Osteoblast (primary cell): ENCODE data around the gene CLEC17A. TPM values are rescaled to one million over a fixed set of nuclear protein-coding genes. Genes with fewer than 3 reads are reported as not detected.
"Not testable (repeated sequence)": the region's sequence is repeated elsewhere in the genome, so short reads cannot be mapped to it uniquely, and the experiment has no call there.

Source experiments
- DNase-seq: peaks from one replicate; pipeline ENCODE4 v3.0.0; 2011; ENCODE audit warnings: low spot score, mixed read lengths; ENCODE audit not compliant: insufficient read length; ENCODE audit errors: missing footprints
- H2AFZ ChIP-seq: 2 replicates; pipeline ENCODE4 v1.6.0; 2011; ENCODE audit warnings: mild to moderate bottlenecking, low read length
- H3K27ac ChIP-seq: 2 replicates; pipeline ENCODE4 v1.5.1; 2011; ENCODE audit warnings: mild to moderate bottlenecking, low read depth, low read length, moderate library complexity
- H3K27me3 ChIP-seq: 2 replicates; pipeline ENCODE4 v1.6.0; 2012; ENCODE audit warnings: mild to moderate bottlenecking, control low read depth, inconsistent platforms, low read length, moderate library complexity; ENCODE audit not compliant: insufficient read depth
- H3K36me3 ChIP-seq: 2 replicates; pipeline ENCODE4 v1.5.1; 2011; ENCODE audit warnings: mild to moderate bottlenecking, low read length, control low read depth, moderate library complexity; ENCODE audit not compliant: insufficient read depth
- H3K4me1 ChIP-seq: 2 replicates; pipeline ENCODE4 v1.5.1; 2011; ENCODE audit warnings: mild to moderate bottlenecking, low read length, control low read depth, moderate library complexity; ENCODE audit not compliant: insufficient read depth
- H3K4me2 ChIP-seq: 2 replicates; pipeline ENCODE4 v1.6.0; 2011; ENCODE audit warnings: mild to moderate bottlenecking, low read length; ENCODE audit not compliant: insufficient read depth
- H3K4me3 ChIP-seq: fragments of 200-600 bp; sonication (generic); 3 replicates; pipeline ENCODE4 v1.5.1; 2012; ENCODE audit warnings: mild to moderate bottlenecking, low read length, inconsistent platforms; ENCODE audit not compliant: insufficient read depth
- H3K79me2 ChIP-seq: 2 replicates; pipeline ENCODE4 v1.6.0; 2012; ENCODE audit warnings: mild to moderate bottlenecking, low read length, control low read depth, inconsistent platforms; ENCODE audit not compliant: insufficient read depth
- H3K9me3 ChIP-seq: 2 replicates; pipeline ENCODE4 v1.5.1; 2011; ENCODE audit warnings: low read depth, low read length, control low read depth
- H4K20me1 ChIP-seq: 2 replicates; pipeline ENCODE4 v1.6.0; 2012; ENCODE audit warnings: mild to moderate bottlenecking, low read length, control low read depth; ENCODE audit not compliant: insufficient read depth
- total RNA-seq: library from RNA; depleted of rRNA; stranded (reverse); fragments of >200 nt; gene quantifications from 2 replicates; pipeline ENCODE4 v1.2.3, GENCODE V29; 2012
- TF ChIP-seq, protein P1 (sequence below): IDR thresholded peaks from 2 replicates; pipeline ENCODE4 v1.5.1; 2011; ENCODE audit warnings: mild to moderate bottlenecking, low read depth, low read length, moderate library complexity; ENCODE audit errors: extremely low read depth

The CLEC17A gene
- total RNA-seq, 1 donor, result under 0.01 TPM

- Histone ChIP-seq H3K9me3 (no peaks in the 10 kb centered on the region), H3K4me1 (no peaks in the 10 kb centered on the region), H2AFZ (no peak overlapping the region), H3K27ac (no peak overlapping the region), H3K4me3 (no peak overlapping the region), H3K27me3 (no peaks in the 10 kb centered on the region), H3K79me2 (no peaks in the 10 kb centered on the region), H3K36me3 (no peaks in the 10 kb centered on the region), H4K20me1 (no peaks in the 10 kb centered on the region), H3K4me2 (no peak overlapping the region)
- no peak for DNase-seq
- TF ChIP-seq, protein P1, sequence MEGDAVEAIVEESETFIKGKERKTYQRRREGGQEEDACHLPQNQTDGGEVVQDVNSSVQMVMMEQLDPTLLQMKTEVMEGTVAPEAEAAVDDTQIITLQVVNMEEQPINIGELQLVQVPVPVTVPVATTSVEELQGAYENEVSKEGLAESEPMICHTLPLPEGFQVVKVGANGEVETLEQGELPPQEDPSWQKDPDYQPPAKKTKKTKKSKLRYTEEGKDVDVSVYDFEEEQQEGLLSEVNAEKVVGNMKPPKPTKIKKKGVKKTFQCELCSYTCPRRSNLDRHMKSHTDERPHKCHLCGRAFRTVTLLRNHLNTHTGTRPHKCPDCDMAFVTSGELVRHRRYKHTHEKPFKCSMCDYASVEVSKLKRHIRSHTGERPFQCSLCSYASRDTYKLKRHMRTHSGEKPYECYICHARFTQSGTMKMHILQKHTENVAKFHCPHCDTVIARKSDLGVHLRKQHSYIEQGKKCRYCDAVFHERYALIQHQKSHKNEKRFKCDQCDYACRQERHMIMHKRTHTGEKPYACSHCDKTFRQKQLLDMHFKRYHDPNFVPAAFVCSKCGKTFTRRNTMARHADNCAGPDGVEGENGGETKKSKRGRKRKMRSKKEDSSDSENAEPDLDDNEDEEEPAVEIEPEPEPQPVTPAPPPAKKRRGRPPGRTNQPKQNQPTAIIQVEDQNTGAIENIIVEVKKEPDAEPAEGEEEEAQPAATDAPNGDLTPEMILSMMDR, result no peak
Observed at GRCh38 chr19:14611051-14611450, 28.2 kb downstream of the CLEC17A start.

- not testable (repeated sequence) for H4K20me1 ChIP-seq, H3K4me2 ChIP-seq, H3K27me3 ChIP-seq, H3K4me1 ChIP-seq, H3K4me3 ChIP-seq, H2AFZ ChIP-seq, H3K79me2 ChIP-seq, H3K27ac ChIP-seq, H3K36me3 ChIP-seq, H3K9me3 ChIP-seq, DNase-seq
Observed at GRCh38 chr19:14612242-14612641, 29.4 kb downstream of the CLEC17A start.

GRCh38 chr19:14612657-14613056, 29.8 kb downstream of the CLEC17A start:
- Histone ChIP-seq H3K27ac (no peak overlapping the region), H3K4me3 (no peak overlapping the region), H3K36me3 (no peaks in the 10 kb centered on the region), H2AFZ (no peak overlapping the region), H3K4me1 (no peaks in the 10 kb centered on the region), H3K79me2 (no peaks in the 10 kb centered on the region), H3K4me2 (no peak overlapping the region), H4K20me1 (no peaks in the 10 kb centered on the region), H3K27me3 (no peaks in the 10 kb centered on the region), H3K9me3 (no peaks in the 10 kb centered on the region)
- no peak for DNase-seq
- TF ChIP-seq, protein P1, result no peak

- not testable (repeated sequence) for H3K79me2 ChIP-seq, H3K36me3 ChIP-seq, DNase-seq, H3K4me1 ChIP-seq, H3K4me2 ChIP-seq, H3K27ac ChIP-seq, H3K9me3 ChIP-seq, H3K4me3 ChIP-seq, H4K20me1 ChIP-seq, H3K27me3 ChIP-seq, H2AFZ ChIP-seq
Observed at GRCh38 chr19:14613399-14614098, 30.7 kb downstream of the CLEC17A start.

DNA sequence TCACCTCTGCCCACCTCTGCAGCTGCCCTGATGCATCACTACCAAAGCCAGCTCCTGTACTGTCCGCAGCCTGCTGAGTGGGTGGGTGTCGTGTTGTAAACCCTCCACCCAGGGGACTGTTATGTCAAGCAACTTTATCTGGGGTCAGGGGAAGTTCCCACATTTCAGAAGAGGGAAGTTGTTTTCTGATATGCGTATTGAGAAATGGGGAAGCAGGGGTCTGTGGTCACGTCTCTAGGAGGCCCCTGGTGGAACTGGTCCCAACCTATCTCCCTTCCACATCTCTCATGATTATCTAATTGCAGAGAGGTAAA, 31.2 kb downstream of the CLEC17A start:
- Histone ChIP-seq H4K20me1 (no peaks in the 10 kb centered on the region), H3K79me2 (no peaks in the 10 kb centered on the region), H3K4me1 (no peaks in the 10 kb centered on the region), H3K36me3 (no peaks in the 10 kb centered on the region), H3K4me3 (no peak overlapping the region), H3K9me3 (no peaks in the 10 kb centered on the region), H2AFZ (no peak overlapping the region), H3K27me3 (no peaks in the 10 kb centered on the region), H3K4me2 (no peak overlapping the region), H3K27ac (no peak overlapping the region)
- TF ChIP-seq, protein P1, result no peak
- no peak for DNase-seq
